Measurements from ENCODE around the gene DAPK1. TPM values are rescaled to one million over a fixed set of nuclear protein-coding genes. Genes with fewer than 3 reads are reported as not detected.
"Not testable (repeated sequence)": the region's sequence is repeated elsewhere in the genome, so short reads cannot be mapped to it uniquely, and the experiment has no call there.

DAPK1 gene
- polyA plus RNA-seq, 4 donors, result 65.9 to 78.2 (median 71.9) TPM

GRCh38 chr9:87540444-87541105 is 42.9 kb downstream of the DAPK1 start:
- DNase-seq (ENCODE audit: low read depth in 4 of 4, low spot score in 3 of 4), result no peak

GRCh38 chr9:87541663-87542062 is 44.0 kb downstream of the DAPK1 start:
- DNase-seq (ENCODE audit: low read depth in 4 of 4, low spot score in 3 of 4), result no peak

GRCh38 chr9:87542141-87542540 is 44.5 kb downstream of the DAPK1 start:
- DNase-seq (ENCODE audit: low read depth in 4 of 4, low spot score in 3 of 4), result no peak

- no peak for DNase-seq (ENCODE audit: low read depth in 4 of 4, low spot score in 3 of 4)
Measured at GRCh38 chr9:87543251-87543650, 45.6 kb downstream of the DAPK1 start.

- DNase-seq (ENCODE audit: low read depth in 4 of 4, low spot score in 3 of 4), result no peak
Measured at GRCh38 chr9:87545858-87546257, 48.2 kb downstream of the DAPK1 start.

- no peak for DNase-seq (ENCODE audit: low read depth in 4 of 4, low spot score in 3 of 4)
Measured at GRCh38 chr9:87546704-87547103, 49.0 kb downstream of the DAPK1 start.

- DNase-seq (ENCODE audit: low read depth in 4 of 4, low spot score in 3 of 4), result no peak
Measured at GRCh38 chr9:87547671-87548081, 50.0 kb downstream of the DAPK1 start.

- DNase-seq (ENCODE audit: low read depth in 4 of 4, low spot score in 3 of 4), result no peak
Measured at GRCh38 chr9:87548159-87548558, 50.5 kb downstream of the DAPK1 start.

- DNase-seq (ENCODE audit: low read depth in 4 of 4, low spot score in 3 of 4), result not testable (repeated sequence)
Measured at GRCh38 chr9:87549088-87549487, 51.4 kb downstream of the DAPK1 start.

GRCh38 chr9:87549791-87550190 is 52.1 kb downstream of the DAPK1 start:
- no peak for DNase-seq (ENCODE audit: low read depth in 4 of 4, low spot score in 3 of 4)

- no peak for DNase-seq (ENCODE audit: low read depth in 4 of 4, low spot score in 3 of 4)
Measured at GRCh38 chr9:87550253-87550954, 52.7 kb downstream of the DAPK1 start.

- no peak for DNase-seq (ENCODE audit: low read depth in 4 of 4, low spot score in 3 of 4)
Measured at GRCh38 chr9:87551772-87552217, 54.1 kb downstream of the DAPK1 start.

GRCh38 chr9:87554171-87554910 is 56.7 kb downstream of the DAPK1 start:
- DNase-seq (ENCODE audit: low read depth in 4 of 4, low spot score in 3 of 4), result no peak

GRCh38 chr9:87554976-87555375 is 57.3 kb downstream of the DAPK1 start:
- no peak for DNase-seq (ENCODE audit: low read depth in 4 of 4, low spot score in 3 of 4)

GRCh38 chr9:87556039-87556438 is 58.4 kb downstream of the DAPK1 start:
- DNase-seq (ENCODE audit: low read depth in 4 of 4, low spot score in 3 of 4), result no peak

GRCh38 chr9:87556821-87557220 is 59.2 kb downstream of the DAPK1 start:
- no peak for DNase-seq (ENCODE audit: low read depth in 4 of 4, low spot score in 3 of 4)

- no peak for DNase-seq (ENCODE audit: low read depth in 4 of 4, low spot score in 3 of 4)
Measured at GRCh38 chr9:87557996-87558395, 60.3 kb downstream of the DAPK1 start.

- DNase-seq (ENCODE audit: low read depth in 4 of 4, low spot score in 3 of 4), result no peak
Measured at GRCh38 chr9:87558606-87559190, 61.0 kb downstream of the DAPK1 start.

GRCh38 chr9:87562062-87562461 is 64.4 kb downstream of the DAPK1 start:
- DNase-seq (ENCODE audit: low read depth in 4 of 4, low spot score in 3 of 4), result no peak

- DNase-seq (ENCODE audit: low read depth in 4 of 4, low spot score in 3 of 4), result no peak
Measured at GRCh38 chr9:87562530-87563170, 65.0 kb downstream of the DAPK1 start.

- no peak for DNase-seq (ENCODE audit: low read depth in 4 of 4, low spot score in 3 of 4)
Measured at GRCh38 chr9:87564111-87564510, 66.4 kb downstream of the DAPK1 start.
